ENCODE measurements around the gene USH2A.

USH2A gene

DNA sequence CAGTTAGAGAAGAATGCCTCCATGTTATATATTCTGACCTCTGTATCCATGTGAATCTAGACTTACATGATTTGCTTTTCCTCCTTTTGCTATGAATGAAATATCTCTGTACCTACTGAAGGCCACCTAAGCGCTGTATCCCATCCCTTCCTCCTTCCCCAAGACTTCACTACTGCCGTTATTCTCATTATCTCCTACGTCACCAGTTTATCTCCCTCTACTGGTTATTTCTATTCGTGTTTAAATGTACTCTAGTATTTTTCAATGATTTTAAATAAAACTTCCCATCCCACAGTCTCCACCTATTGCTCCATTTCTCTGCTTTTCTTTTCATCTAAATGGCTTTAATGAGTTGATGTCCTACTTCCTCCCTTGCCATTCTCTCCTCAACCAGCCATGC lies 746.1 kb downstream of the USH2A start:
- H3K36me3 Mint-ChIP-seq (ENCODE audit: low read depth), result no peaks in the 10 kb centered on the region
- no peaks in the 10 kb centered on the region for H3K9me3 Mint-ChIP-seq
- H3K27me3 Mint-ChIP-seq (ENCODE audit: low read depth), result no peaks in the 10 kb centered on the region
- H3K4me3 Mint-ChIP-seq, result no peak overlapping the region
- DNase-seq (ENCODE audit: low spot score), result no peak
- no peaks in the 10 kb centered on the region for H3K4me1 Mint-ChIP-seq (ENCODE audit: low read depth)
- no peak overlapping the region for H3K27ac Mint-ChIP-seq

GRCh38 chr1:215673943-215674342 lies 749.3 kb downstream of the USH2A start:
- no peak for DNase-seq (ENCODE audit: low spot score)
- no peaks in the 10 kb centered on the region for H3K9me3 Mint-ChIP-seq
- H3K36me3 Mint-ChIP-seq (ENCODE audit: low read depth), result no peaks in the 10 kb centered on the region
- no peak overlapping the region for H3K27ac Mint-ChIP-seq
- no peaks in the 10 kb centered on the region for H3K4me1 Mint-ChIP-seq (ENCODE audit: low read depth)
- no peak overlapping the region for H3K4me3 Mint-ChIP-seq
- H3K27me3 Mint-ChIP-seq (ENCODE audit: low read depth), result no peaks in the 10 kb centered on the region

DNA sequence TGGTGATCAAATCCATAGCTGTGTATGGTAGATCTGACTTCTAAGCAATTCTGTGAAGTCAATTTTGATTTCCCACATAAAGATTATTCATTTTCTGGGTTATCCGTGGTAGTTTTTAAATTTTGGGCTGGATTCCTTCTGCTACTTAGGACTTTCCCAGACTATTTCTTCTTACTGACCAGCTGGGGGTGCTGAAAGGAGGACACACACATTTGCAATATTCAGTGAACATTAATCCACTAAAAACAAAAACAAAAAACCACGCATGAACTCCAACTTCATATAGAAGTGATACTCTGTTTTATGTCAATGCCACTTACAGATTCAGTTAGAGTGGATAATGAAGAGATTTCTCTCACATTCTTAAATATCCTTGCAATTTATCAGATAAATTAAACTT lies 750.8 kb downstream of the USH2A start:
- H3K9me3 Mint-ChIP-seq, result no peaks in the 10 kb centered on the region
- no peaks in the 10 kb centered on the region for H3K27me3 Mint-ChIP-seq (ENCODE audit: low read depth)
- H3K4me3 Mint-ChIP-seq, result no peak overlapping the region
- no peak overlapping the region for H3K27ac Mint-ChIP-seq
- DNase-seq (ENCODE audit: low spot score), result no peak
- no peaks in the 10 kb centered on the region for H3K4me1 Mint-ChIP-seq (ENCODE audit: low read depth)
- H3K36me3 Mint-ChIP-seq (ENCODE audit: low read depth), result no peaks in the 10 kb centered on the region

- no peak for DNase-seq (ENCODE audit: low spot score)
- Mint-ChIP-seq H3K9me3 (no peaks in the 10 kb centered on the region), H3K36me3 (ENCODE audit: low read depth) (no peaks in the 10 kb centered on the region), H3K4me3 (no peak overlapping the region), H3K4me1 (ENCODE audit: low read depth) (no peaks in the 10 kb centered on the region), H3K27me3 (ENCODE audit: low read depth) (no peaks in the 10 kb centered on the region), H3K27ac (no peak overlapping the region)
Measured at GRCh38 chr1:215669806-215670491, 753.3 kb downstream of the USH2A start.

GRCh38 chr1:215667761-215668160 lies 755.5 kb downstream of the USH2A start:
- DNase-seq (ENCODE audit: low spot score), result no peak
- Mint-ChIP-seq H3K27me3 (ENCODE audit: low read depth) (no peaks in the 10 kb centered on the region), H3K36me3 (ENCODE audit: low read depth) (no peaks in the 10 kb centered on the region), H3K27ac (no peak overlapping the region), H3K4me1 (ENCODE audit: low read depth) (no peaks in the 10 kb centered on the region), H3K9me3 (no peaks in the 10 kb centered on the region), H3K4me3 (no peak overlapping the region)

- H3K4me3 Mint-ChIP-seq, result no peak overlapping the region
- DNase-seq (ENCODE audit: low spot score), result peak; percentile 32
- no peaks in the 10 kb centered on the region for H3K4me1 Mint-ChIP-seq (ENCODE audit: low read depth)
- H3K27me3 Mint-ChIP-seq (ENCODE audit: low read depth), result no peaks in the 10 kb centered on the region
- no peak overlapping the region for H3K27ac Mint-ChIP-seq
- H3K36me3 Mint-ChIP-seq (ENCODE audit: low read depth), result no peaks in the 10 kb centered on the region
- no peaks in the 10 kb centered on the region for H3K9me3 Mint-ChIP-seq
Measured at GRCh38 chr1:215665215-215665614, 758.0 kb downstream of the USH2A start.

DNA sequence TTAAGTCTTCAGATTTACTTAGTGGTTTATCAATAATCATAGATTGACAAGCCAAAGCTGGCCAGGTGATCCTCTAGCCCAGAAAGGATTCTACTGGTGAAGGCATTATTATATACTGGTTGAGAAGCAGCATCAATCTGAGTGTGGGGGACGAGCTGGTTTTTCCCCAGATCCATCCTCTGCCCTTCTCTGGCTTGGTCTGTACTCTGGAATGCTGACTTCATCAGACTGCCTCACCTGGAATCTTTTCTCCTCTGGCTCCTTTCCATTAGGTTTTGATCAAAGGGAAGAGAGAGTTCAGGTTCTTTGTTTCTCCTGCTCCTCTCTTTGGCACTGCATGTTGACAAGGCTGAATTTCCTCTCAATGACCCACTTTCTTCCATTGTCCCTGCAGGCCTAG lies 762.2 kb downstream of the USH2A start:
- no peak overlapping the region for H3K4me3 Mint-ChIP-seq
- H3K4me1 Mint-ChIP-seq (ENCODE audit: low read depth), result no peaks in the 10 kb centered on the region
- H3K9me3 Mint-ChIP-seq, result no peaks in the 10 kb centered on the region

GRCh38 chr1:215660259-215660658 lies 763.0 kb downstream of the USH2A start:
- DNase-seq (ENCODE audit: low spot score), result no peak
- H3K27ac Mint-ChIP-seq, result no peak overlapping the region
- no peaks in the 10 kb centered on the region for H3K9me3 Mint-ChIP-seq
- no peaks in the 10 kb centered on the region for H3K4me1 Mint-ChIP-seq (ENCODE audit: low read depth)
- no peaks in the 10 kb centered on the region for H3K27me3 Mint-ChIP-seq (ENCODE audit: low read depth)
- H3K4me3 Mint-ChIP-seq, result no peak overlapping the region
- H3K36me3 Mint-ChIP-seq (ENCODE audit: low read depth), result no peaks in the 10 kb centered on the region

More for the DNA sequence above, 762.2 kb downstream of the USH2A start:
- no peak overlapping the region for H3K27ac Mint-ChIP-seq
- no peaks in the 10 kb centered on the region for H3K36me3 Mint-ChIP-seq (ENCODE audit: low read depth)
- no peaks in the 10 kb centered on the region for H3K27me3 Mint-ChIP-seq (ENCODE audit: low read depth)
- no peak for DNase-seq (ENCODE audit: low spot score)

DNA sequence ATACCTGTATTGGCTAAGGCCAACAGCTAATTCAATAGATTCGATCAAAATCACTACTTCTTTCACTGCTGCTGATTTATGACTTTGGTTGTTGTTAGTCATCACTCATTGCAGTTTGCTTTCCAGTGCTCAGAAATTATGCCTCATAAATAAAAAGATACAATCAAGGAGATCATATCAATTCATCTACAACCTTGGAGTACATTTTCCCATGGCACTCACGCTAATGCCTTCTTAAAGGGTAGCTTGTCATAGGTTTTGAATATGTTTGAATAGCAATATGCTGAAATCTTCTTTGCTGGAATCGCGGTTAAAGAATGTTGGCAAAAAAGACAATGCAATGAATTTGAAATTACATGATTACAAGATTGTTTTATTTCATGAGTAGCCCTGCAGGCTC lies 766.2 kb downstream of the USH2A start:
- Mint-ChIP-seq H3K9me3 (no peaks in the 10 kb centered on the region), H3K27me3 (ENCODE audit: low read depth) (no peaks in the 10 kb centered on the region), H3K27ac (no peak overlapping the region), H3K4me1 (ENCODE audit: low read depth) (no peaks in the 10 kb centered on the region), H3K4me3 (no peak overlapping the region), H3K36me3 (ENCODE audit: low read depth) (no peaks in the 10 kb centered on the region)
- no peak for DNase-seq (ENCODE audit: low spot score)

DNA sequence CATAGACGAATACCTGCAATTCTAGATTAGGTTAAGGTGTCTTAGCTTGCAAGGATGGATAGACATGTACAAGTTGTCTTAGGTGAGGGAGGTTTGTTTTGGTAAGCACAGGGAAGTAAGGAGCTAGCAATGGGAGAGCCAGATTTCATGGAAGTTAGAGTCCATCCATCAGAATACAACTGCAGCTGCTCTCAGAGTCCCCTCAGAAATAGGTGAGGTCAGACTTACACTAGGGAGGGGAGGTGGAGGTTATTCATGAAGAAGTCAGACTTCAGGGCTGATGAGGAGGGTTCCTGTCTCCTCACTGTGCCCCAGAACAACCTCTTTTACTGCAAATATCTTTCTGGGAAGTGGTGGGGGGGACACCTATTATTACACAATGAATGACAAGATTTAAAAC lies 770.9 kb downstream of the USH2A start:
- H3K4me3 Mint-ChIP-seq, result no peak overlapping the region
- no peaks in the 10 kb centered on the region for H3K27me3 Mint-ChIP-seq (ENCODE audit: low read depth)
- H3K36me3 Mint-ChIP-seq (ENCODE audit: low read depth), result no peaks in the 10 kb centered on the region
- no peaks in the 10 kb centered on the region for H3K9me3 Mint-ChIP-seq
- no peaks in the 10 kb centered on the region for H3K4me1 Mint-ChIP-seq (ENCODE audit: low read depth)
- H3K27ac Mint-ChIP-seq, result no peak overlapping the region
- no peak for DNase-seq (ENCODE audit: low spot score)

DNA sequence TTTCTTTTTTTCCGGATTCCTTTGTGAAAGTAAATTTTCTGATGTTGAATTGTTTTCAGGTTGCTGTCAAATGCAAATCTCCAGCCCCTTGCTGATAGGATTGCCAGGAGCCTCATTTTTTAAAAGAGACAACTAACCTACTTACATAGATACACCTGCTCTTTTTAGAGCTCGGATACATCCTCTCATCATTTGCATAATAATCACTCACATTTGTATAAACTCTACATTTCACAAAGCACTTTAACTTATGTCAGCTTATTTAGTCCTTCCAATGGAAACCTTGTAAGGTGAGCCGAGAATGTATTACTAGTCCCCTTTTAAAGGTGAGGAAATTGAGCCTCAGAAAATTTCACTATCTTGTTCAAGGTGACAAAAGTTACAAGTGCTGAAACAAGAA lies 771.4 kb downstream of the USH2A start:
- Mint-ChIP-seq H3K4me1 (ENCODE audit: low read depth) (no peaks in the 10 kb centered on the region), H3K4me3 (no peak overlapping the region), H3K36me3 (ENCODE audit: low read depth) (no peaks in the 10 kb centered on the region), H3K27ac (no peak overlapping the region), H3K9me3 (no peaks in the 10 kb centered on the region), H3K27me3 (ENCODE audit: low read depth) (no peaks in the 10 kb centered on the region)
- no peak for DNase-seq (ENCODE audit: low spot score)

GRCh38 chr1:215650446-215651149 lies 772.6 kb downstream of the USH2A start:
- no peak for DNase-seq (ENCODE audit: low spot score)
- H3K4me1 Mint-ChIP-seq (ENCODE audit: low read depth), result no peaks in the 10 kb centered on the region
- no peak overlapping the region for H3K27ac Mint-ChIP-seq
- no peak overlapping the region for H3K4me3 Mint-ChIP-seq
- no peaks in the 10 kb centered on the region for H3K36me3 Mint-ChIP-seq (ENCODE audit: low read depth)
- no peaks in the 10 kb centered on the region for H3K27me3 Mint-ChIP-seq (ENCODE audit: low read depth)
- no peaks in the 10 kb centered on the region for H3K9me3 Mint-ChIP-seq

- Mint-ChIP-seq H3K4me3 (no peak overlapping the region), H3K9me3 (no peaks in the 10 kb centered on the region), H3K4me1 (ENCODE audit: low read depth) (no peaks in the 10 kb centered on the region), H3K27ac (no peak overlapping the region), H3K27me3 (ENCODE audit: low read depth) (no peaks in the 10 kb centered on the region), H3K36me3 (ENCODE audit: low read depth) (no peaks in the 10 kb centered on the region)
- no peak for DNase-seq (ENCODE audit: low spot score)
Measured at GRCh38 chr1:215648957-215649356, 774.3 kb downstream of the USH2A start.

- no peaks in the 10 kb centered on the region for H3K4me1 Mint-ChIP-seq (ENCODE audit: low read depth)
- H3K27me3 Mint-ChIP-seq (ENCODE audit: low read depth), result no peaks in the 10 kb centered on the region
- H3K4me3 Mint-ChIP-seq, result no peak overlapping the region
- no peak for DNase-seq (ENCODE audit: low spot score)
- no peaks in the 10 kb centered on the region for H3K36me3 Mint-ChIP-seq (ENCODE audit: low read depth)
- no peak overlapping the region for H3K27ac Mint-ChIP-seq
- H3K9me3 Mint-ChIP-seq, result no peaks in the 10 kb centered on the region
Measured at GRCh38 chr1:215647738-215648137, 775.5 kb downstream of the USH2A start.

DNA sequence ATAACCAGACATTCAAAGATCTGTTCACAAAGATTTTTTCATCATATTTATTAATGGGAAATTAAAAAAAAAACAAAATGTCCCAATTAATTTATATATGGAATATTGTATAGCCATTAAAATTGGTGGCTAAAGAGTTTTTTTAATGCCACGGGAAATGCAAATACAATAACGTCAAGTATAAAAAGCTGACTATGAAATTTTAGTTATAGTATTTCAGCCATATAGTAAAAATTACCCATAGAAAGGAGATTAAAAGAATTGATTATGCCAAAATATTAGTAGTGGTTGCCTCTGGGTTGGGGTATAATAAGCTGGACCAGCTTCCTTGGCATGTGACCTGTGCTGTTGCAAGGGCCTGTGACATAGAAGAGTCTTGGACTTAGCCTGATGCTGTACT lies 777.4 kb downstream of the USH2A start:
- DNase-seq (ENCODE audit: low spot score), result no peak
- no peak overlapping the region for H3K27ac Mint-ChIP-seq
- H3K27me3 Mint-ChIP-seq (ENCODE audit: low read depth), result no peaks in the 10 kb centered on the region
- H3K36me3 Mint-ChIP-seq (ENCODE audit: low read depth), result no peaks in the 10 kb centered on the region
- no peaks in the 10 kb centered on the region for H3K9me3 Mint-ChIP-seq
- H3K4me3 Mint-ChIP-seq, result no peak overlapping the region
- H3K4me1 Mint-ChIP-seq (ENCODE audit: low read depth), result no peaks in the 10 kb centered on the region

Measured in T-helper 2 cell treated with Interferon-gamma antibody and Interleukin-4, amounts not matched to agents 5 μg/mL and 100 μg/mL, for 36 hours (primary cell).